Stimulated activated CD4-positive, alpha-beta T cell treated with anti-CD3 and anti-CD28 coated beads, Interleukin-2, amount 100 ng/mL, for 24 hours (primary cell): ENCODE measurements around the gene MTFP1.
"Not testable (repeated sequence)": the region's sequence is repeated elsewhere in the genome, so short reads cannot be mapped to it uniquely, and the experiment has no call there.

Source experiments
- DNase-seq, 2 donors: peaks; one replicate each; pipeline ENCODE4 v3.0.0-alpha.2; 2020

MTFP1 gene

GRCh38 chr22:30457981-30458380, 32.4 kb downstream of the MTFP1 start:
- DNase-seq: no peak

GRCh38 chr22:30459181-30460052, 33.8 kb downstream of the MTFP1 start:
- DNase-seq: no peak

- no peak for DNase-seq
Measured at GRCh38 chr22:30460147-30460546, 34.6 kb downstream of the MTFP1 start.

GRCh38 chr22:30460555-30460954, 35.0 kb downstream of the MTFP1 start:
- not testable (repeated sequence) for DNase-seq

GRCh38 chr22:30469165-30469564, 43.6 kb downstream of the MTFP1 start:
- no peak for DNase-seq

GRCh38 chr22:30470655-30471054, 45.1 kb downstream of the MTFP1 start:
- DNase-seq: no peak

GRCh38 chr22:30471616-30472318, 46.2 kb downstream of the MTFP1 start, which contains the start of gene SEC14L3:
TSS of gene SEC14L3 (minus strand) at chr22:30472017. CDS start at chr22:30471958, 59 bp downstream.
- DNase-seq: no peak

GRCh38 chr22:30472994-30473720, 47.6 kb downstream of the MTFP1 start:
- DNase-seq: no peak

- no peak for DNase-seq
Measured at GRCh38 chr22:30474121-30474520, 48.6 kb downstream of the MTFP1 start.

- DNase-seq: no peak
Measured at GRCh38 chr22:30474683-30475424, 49.3 kb downstream of the MTFP1 start.
